OCI-LY7 (cell line): ENCODE results near the gene AP1M1.

Source experiments
- EZH2phosphoT487 ChIP-seq: fragments of 200-600 bp; sonication (generic); IDR thresholded peaks from 2 replicates; pipeline ENCODE4 v1.6.1; 2018; ENCODE audit warnings: low read depth, borderline replicate concordance, mild to moderate bottlenecking, mixed run types, antibody characterized with exemption, low read length, moderate library complexity, mixed read lengths
- TF ChIP-seq, protein P1 (sequence below): fragments of 200-600 bp; sonication (generic); conservative IDR thresholded peaks from 2 replicates; pipeline ENCODE4 v1.5.1; 2014; ENCODE audit warnings: mild to moderate bottlenecking, antibody characterized with exemption, low read length, moderate library complexity, mixed read lengths

- TF ChIP-seq, protein P1, sequence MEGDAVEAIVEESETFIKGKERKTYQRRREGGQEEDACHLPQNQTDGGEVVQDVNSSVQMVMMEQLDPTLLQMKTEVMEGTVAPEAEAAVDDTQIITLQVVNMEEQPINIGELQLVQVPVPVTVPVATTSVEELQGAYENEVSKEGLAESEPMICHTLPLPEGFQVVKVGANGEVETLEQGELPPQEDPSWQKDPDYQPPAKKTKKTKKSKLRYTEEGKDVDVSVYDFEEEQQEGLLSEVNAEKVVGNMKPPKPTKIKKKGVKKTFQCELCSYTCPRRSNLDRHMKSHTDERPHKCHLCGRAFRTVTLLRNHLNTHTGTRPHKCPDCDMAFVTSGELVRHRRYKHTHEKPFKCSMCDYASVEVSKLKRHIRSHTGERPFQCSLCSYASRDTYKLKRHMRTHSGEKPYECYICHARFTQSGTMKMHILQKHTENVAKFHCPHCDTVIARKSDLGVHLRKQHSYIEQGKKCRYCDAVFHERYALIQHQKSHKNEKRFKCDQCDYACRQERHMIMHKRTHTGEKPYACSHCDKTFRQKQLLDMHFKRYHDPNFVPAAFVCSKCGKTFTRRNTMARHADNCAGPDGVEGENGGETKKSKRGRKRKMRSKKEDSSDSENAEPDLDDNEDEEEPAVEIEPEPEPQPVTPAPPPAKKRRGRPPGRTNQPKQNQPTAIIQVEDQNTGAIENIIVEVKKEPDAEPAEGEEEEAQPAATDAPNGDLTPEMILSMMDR = no peak
- no peak for TF ChIP-seq EZH2phosphoT487
Observed at GRCh38 chr19:16232568-16232967, 34.9 kb downstream of the AP1M1 start.
